ENCODE results near the gene PACSIN2. TPM values are rescaled to one million over a fixed set of nuclear protein-coding genes. Genes with fewer than 3 reads are reported as not detected.

PACSIN2 gene
- total RNA-seq, 4 donors from 2014 or later: 25.8 to 46.0 (median 27.8) TPM

- Histone ChIP-seq H3K9me3 (no peaks in the 10 kb centered on the region), H3K36me3 (peaks cover 0 to 98% (median 20%) of the 10 kb centered on the region in 3 donors), H3K4me3 (no peak overlapping the region), H3K4me1 (no peaks in the 10 kb centered on the region), H3K27ac (no peak overlapping the region), H3K27me3 (no peaks in the 10 kb centered on the region)
- intact Hi-C loops (cut with DNase I): no loop called here
- TF ChIP-seq CTCF (IDR thresholded peaks at IDR 0.05) (no peak), POLR2A (IDR thresholded peaks at IDR 0.05) (no peak)
- 80 to 82% methylated on average over 3 of the region's 3 CpGs for WGBS, 2 donors
- no peak for DNase-seq
Measured at GRCh38 chr22:42825796-42826195, 189.2 kb downstream of the PACSIN2 start.

- intact Hi-C loops (cut with DNase I): no loop called here
- DNase-seq: no peak
- Histone ChIP-seq H3K9me3 (no peaks in the 10 kb centered on the region), H3K27ac (no peak overlapping the region), H3K36me3 (peaks cover 0 to 68% (median 11%) of the 10 kb centered on the region in 3 donors), H3K4me3 (no peak overlapping the region), H3K4me1 (peaks cover 0 to 23% (median under 1%) of the 10 kb centered on the region in 3 donors), H3K27me3 (no peaks in the 10 kb centered on the region)
- no peak for TF ChIP-seq POLR2A (IDR thresholded peaks at IDR 0.05)
- TF ChIP-seq CTCF (IDR thresholded peaks at IDR 0.05): no peak
- 96% methylated on average over 3 of the region's 3 CpGs for WGBS, 2 donors
Measured at GRCh38 chr22:42821386-42821785, 193.6 kb downstream of the PACSIN2 start.

DNA sequence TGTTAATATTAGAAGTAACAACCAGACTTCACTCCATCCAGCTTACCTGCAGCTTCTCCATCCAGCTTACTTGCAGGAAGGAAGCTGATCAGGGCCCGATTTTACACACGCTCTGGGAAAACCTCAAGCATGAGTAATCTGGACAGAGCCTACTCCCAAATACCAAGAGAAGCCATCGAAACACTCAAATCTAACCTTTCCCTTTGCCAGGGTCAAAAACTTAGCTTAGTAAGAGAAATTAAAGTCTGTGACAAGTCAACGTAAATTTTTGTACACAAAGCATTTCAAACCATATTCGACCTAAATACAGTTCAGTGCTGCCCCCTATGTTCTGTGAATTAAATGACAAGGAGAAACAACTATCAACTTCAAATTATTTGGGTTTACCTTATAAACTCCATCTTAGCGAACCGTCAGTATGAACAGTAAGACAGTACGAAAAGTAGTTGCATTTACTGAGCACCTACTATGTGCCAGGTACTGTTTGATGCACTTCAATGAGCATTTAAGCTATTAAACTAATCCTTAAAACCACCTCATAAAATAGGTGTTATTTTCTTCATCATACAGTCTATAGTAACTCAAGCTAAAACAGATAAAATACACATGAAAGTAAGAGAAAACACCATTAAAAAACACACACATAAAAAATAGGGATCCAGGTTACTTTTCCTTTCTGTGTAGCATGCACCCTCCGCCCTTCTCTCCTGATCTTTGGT is 194.7 kb downstream of the PACSIN2 start:
- intact Hi-C loops (cut with DNase I): no loop called here
- Histone ChIP-seq H3K4me3 (no peak overlapping the region), H3K9me3 (no peaks in the 10 kb centered on the region), H3K36me3 (peaks cover 4 to 66% (median 11%) of the 10 kb centered on the region in 3 donors), H3K27ac (peak overlapping the region in 3 of 4 donors; percentile 3 to 33 (median 23)), H3K4me1 (peaks cover 0 to 28% (median 3%) of the 10 kb centered on the region in 3 donors), H3K27me3 (no peaks in the 10 kb centered on the region)
- TF ChIP-seq POLR2A (IDR thresholded peaks at IDR 0.05): no peak
- TF ChIP-seq CTCF (IDR thresholded peaks at IDR 0.05): peak in 3 of 6 experiments; percentile 42 to 68 (median 43)
- DNase-seq: no peak
- WGBS, 2 donors: 52 to 72% methylated on average over 9 of the region's 9 CpGs

Other genes with a start within 250 kb of the PACSIN2 start
- 10 to 100 TPM; 27.3 to 35.1 (median 30.5) TPM for gene ARFGAP3, start 157.9 kb downstream of the PACSIN2 start, total RNA-seq
- 1 to 10 TPM; 1.8 to 7.2 (median 3.4) TPM for gene TTLL1, start 74.2 kb upstream of the PACSIN2 start, total RNA-seq
- 10 to 100 TPM in 3 of 4 donors, 1 to 10 TPM in 1; 6.1 to 15.6 (median 13.5) TPM for gene BIK, start 95.6 kb upstream of the PACSIN2 start, total RNA-seq
- gene MCAT, start 128.2 kb upstream of the PACSIN2 start, total RNA-seq: 10 to 100 TPM; 17.1 to 26.7 (median 22.1) TPM
- 1,000 to 10,000 TPM in 1 of 4 donors, 100 to 1,000 TPM in 3; 737 to 1,827 (median 875) TPM for gene TSPO, start 136.4 kb upstream of the PACSIN2 start, total RNA-seq
- 100 to 1,000 TPM; 109 to 211 (median 122) TPM for gene TTLL12, start 172.0 kb upstream of the PACSIN2 start, total RNA-seq

Data from esophagus squamous epithelium (tissue), 5 donors.